ENCODE results near the gene SHB.
A peak's percentile ranks its signal among the peaks of the same experiment; 100 is the strongest.

The SHB gene

GRCh38 chr9:38022203-38022895 lies 46.7 kb downstream of the SHB start:
- DNase-seq = no peak

DNA sequence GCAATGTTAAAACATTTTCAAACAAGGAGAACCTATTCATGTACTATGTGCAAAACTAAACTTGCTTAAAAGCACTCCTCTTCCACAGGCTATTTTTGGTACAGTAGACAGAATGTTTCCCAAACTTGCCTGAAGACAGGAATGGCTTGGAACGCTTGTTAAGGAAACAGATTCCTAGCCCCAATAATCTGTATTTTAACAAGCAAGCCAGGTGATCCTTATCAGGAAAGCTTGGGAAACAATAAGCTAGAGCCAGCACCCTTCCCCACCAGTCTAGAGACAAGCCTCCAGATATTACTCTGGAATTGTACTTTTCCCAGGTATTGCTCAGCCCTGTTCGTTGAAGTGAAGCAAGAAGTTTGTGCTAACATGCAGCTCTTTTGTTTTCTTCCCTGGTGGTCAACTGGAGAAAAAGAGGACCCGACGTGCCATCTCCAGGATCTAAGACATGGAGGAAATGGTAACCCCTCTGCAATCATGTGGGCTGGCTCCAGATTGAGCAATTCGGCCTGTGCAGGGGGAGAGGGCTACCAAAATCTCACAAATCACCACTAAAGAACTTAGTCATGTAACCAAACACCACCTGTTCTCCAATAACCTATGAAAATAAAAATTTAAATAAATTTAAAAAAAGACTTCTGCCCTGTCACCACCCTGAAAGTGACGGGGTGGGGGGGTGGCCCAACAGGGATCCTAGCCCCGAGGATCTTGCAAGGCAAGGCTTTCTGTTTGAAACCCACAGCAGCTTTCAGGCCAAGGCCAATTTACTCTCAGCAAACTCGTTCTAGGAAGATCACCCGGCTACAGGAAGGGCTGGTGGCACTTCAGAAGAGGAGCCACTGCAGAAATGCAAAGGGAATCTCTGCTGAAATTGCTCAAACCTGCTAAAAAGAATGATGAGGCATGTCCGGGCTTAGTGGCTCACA lies 48.6 kb downstream of the SHB start:
- DNase-seq = no peak

- DNase-seq = no peak
These were observed 49.3 kb downstream of the SHB start for GRCh38 chr9:38019731-38020130.

GRCh38 chr9:38018958-38019602 lies 49.9 kb downstream of the SHB start:
- DNase-seq = no peak

DNA sequence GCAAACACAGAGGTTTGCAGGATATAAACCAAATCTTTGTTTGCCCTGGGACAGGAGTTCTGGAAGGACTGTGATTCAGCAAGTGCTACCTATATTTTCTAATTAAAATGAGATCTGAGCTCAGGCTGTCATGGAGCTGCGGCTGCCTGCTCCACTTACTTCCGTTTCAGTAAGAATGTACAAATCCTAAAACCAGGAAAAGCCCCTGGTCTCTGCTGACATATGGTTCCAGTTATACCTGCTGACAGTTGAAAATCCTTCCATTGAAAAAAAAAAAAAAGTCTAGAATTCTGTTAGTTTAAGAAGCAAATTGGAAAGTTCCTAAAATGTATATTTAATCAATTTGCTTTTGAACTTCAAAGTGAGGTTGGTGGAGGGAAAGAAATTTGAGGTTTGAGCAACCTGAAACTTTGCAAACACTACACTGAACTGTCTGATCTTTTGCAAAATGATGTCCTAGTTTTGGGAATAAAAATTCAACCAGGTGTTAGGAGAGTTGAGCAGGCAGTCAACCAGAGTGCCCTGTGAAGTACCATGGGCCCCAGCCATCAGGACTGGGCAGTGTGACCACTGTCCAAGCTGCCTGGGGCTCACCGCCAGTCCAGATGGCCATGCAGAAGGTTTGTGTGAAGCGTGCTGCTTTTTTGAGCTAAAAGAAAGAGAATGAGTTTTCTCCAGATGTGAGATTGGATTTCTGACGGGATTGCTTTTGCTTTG lies 50.6 kb downstream of the SHB start:
- no peak for DNase-seq

DNA sequence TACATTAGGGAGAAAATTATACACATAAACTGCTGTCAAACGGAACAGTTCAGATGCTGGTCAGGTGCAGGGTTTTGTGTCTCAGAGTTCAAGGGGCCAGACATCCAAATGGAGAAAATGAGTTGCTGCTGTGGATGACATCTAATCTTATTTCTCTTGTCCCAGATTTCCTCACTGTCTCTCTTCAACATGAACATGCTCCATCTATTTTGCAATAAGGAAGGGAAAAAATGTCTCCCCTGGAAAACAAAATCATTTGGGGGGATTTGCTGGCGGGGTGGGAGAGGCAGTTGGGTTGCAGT lies 51.2 kb downstream of the SHB start:
- DNase-seq = no peak

DNA sequence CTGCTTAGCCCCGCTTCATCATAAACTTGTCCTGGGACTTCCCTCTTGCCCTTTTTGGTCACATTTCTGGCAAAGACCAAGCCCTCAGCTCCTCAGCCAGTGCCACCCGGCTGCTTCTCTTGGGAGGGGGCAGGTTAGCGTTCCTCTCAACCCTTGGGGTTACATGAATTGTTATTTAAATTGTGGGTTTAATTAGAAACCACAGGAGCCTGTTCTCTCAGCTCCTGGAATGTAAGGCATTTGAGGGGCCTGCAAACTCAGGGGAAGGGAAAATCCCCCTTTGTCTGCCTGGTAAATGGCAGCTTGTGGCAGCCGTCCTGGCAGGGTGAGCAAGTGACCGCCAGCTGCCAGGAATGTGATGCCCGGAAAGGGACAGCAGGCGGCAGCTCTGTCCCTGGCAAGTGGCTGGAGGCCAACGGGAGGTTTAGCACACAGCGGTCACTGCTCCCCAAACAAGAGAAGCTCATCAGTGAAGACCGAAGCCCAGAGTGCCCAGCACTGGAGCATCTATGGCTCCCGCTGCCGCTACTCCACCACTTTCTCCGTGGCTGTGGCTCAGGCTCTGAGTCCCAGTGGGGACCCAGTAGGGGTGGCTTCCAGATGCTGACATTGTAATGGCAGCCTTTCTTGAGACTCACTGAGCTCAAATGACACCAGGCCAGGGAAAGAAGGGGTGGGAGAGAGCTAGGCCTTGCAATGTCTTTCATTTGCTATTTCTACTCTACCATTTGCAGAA lies 51.7 kb downstream of the SHB start:
- DNase-seq = no peak

DNA sequence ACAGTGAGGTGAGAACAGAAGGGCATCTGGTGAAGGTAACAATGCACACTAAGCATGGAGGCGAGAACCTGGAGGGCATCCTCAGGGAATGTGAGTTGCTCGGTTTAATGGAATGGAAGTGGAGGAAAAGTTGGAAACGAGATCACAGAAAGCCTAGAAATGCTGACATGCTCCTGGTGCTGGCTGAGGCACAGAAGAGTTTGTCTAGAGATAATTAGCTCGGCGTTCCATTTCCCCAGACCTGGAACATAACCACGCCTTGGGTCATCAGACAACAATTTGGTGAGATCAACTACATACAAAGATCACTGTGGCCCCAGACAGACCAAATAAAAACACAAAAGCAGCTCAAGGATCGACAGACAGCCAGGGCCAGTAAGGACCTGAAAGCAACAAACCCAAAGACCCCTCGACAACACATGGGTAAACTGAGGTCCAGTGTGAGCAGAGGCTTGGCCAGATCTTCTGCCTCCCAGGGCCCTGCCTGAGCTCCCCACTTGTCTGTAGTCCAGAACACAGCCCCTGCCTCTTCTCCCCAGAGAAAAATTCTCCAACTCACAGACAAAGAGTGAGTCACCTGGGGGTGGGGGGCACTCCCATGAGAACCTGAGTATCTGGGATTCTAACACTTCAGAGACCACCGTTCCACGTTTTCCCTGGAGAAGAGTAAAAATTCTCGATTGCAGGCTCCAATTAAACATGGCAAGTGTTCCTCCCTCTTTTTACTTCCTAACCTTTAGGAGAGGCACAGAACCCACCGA lies 52.5 kb downstream of the SHB start:
- DNase-seq = no peak

DNA sequence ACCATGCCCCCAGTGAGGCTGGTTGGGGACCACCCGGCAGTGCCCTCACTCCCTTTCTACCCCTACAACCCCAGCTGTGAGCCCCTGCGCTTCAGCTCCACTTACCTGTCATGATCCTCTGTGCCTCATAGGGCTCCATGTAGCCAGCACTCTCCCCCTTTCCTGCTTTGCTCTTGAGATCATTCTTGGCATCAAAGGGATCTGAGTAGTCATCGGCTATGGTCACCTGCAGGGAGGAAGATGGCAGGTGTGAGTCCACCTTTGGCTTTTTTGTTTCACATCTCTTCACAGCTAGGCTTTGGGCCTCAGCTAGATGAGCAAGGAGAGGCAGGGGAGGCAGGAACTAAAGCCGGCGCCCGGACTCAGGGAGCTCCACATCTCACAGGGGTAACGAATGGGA lies 53.1 kb downstream of the SHB start:
- no peak for DNase-seq

DNA sequence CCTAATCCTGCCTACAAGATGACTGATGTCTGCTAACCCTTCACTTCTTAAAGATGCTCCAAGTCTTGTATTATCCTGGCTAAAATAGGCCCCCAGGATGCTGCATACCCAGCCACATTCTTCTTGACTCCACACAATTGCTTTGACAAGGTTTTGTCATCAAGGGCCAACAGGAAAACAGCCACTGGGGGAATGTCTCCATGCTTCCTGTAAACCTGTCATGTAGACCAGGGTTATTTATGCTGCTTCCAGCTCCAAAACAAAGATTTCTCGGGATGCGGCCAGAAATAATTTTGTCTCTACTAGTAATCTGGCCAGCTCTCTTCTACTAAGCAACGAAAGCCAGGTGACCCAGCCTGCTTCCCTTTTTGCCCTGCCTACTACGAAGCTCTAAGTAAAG lies 53.8 kb downstream of the SHB start:
- DNase-seq = no peak

DNA sequence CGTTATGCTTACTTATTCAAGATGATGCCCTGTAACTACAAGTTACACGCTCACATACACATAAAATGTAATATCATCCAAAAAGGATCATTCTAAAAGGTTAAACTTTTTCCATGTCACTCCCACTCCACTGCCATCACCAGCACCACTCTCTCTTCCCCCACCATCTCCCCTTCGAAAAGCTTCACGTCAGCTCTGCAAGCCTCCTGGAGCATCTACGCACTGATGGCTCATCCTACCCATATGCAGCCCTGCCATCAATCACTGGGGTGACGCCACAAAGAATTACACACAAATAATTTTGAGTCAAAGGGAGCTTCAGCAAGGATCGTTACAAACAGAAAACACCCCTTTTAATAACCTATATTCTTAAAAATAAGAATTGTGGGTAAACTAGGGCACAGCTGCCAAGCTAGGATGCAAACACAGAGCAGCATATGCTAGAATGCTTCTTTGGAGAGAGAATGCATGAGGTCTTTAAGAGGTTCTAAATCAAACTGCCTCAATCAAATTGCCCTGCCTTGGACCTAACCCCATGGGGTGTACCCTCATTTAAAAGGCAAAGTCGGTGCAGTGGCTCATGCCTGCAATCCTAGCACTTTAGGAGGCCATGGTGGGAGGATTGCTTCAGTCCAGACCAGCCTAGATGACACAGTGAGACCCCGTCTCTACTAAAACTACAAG lies 56.1 kb downstream of the SHB start:
- no peak for DNase-seq

DNA sequence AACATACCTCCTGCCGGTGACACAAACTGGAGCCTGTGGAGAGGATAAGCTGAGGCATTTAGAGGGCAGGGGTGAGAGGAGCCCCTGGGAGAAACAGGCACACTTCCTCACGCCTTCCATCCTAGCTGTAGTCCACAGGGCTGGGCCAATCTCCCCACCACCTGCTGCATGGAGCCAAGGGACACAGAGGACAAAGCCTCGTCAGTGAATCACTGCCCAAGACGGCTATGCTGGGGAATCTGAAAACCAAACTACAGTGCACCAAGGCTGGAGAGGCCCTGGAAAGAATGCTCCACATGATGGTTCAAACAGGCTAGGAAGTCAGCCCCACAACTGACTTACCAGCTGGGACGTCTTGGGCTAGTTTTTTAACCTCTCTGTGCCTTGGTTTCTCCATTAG lies 57.0 kb downstream of the SHB start:
- DNase-seq = no peak

DNA sequence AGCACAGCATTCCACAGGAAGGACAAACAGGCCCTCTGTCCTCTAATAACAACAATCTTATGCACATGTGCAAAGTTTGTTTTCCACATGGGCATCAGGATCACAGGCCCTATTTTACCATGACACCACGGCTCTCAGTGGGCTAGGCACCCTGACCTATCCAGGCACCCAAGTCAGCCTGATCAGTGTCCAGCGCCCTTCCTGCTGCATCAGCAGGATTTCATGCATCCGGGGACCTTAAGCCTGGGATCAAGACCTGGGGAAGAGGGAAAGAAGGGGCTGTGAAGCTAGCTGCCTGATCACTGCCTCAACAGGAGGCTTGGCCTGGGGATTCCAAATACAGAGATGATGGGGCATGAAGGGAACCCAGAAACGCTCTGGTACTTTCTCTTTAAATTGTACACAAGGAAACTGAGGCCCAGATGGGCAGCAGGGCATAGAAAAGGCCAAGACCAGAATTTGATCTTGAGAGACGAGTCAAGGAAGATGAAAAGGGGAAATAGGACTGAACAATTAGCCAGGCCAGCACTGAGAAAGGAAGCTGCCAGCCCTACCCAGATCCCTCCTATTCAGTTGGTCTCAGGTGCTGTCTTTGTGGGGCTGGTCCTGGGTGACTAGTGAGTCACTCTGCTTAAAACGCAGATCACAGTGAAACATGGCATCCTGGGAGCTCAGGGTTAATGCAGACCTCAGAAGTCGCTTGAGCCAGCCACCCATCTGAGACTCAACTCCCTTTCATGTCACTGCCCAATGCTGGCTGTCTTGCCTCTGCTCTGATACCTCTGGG lies 57.9 kb downstream of the SHB start:
- DNase-seq = no peak

GRCh38 chr9:38009990-38010389 lies 59.0 kb downstream of the SHB start:
- no peak for DNase-seq

DNA sequence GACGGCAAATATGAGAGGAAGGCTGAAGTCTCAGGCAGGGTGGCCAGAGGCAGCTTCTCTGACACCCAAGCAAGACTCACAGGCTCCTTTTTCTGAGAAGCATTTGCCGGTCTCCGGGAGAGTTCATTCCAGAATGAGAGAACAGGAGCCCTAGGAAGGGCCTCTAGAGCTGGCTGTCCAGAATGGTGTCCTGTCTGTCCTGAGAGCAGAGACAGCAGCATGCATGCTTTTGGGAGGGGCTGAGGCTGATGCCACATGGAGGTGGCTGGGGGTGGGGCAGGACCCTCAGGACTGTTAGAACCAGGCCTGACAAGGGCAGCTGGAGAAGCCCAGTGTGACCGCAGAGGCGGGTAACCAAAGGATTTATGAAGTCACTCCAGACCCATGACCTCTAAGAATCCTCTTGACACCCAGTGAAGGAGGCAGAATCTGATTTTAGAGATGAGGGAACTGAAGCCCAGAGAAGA lies 60.0 kb downstream of the SHB start:
- DNase-seq = no peak

DNA sequence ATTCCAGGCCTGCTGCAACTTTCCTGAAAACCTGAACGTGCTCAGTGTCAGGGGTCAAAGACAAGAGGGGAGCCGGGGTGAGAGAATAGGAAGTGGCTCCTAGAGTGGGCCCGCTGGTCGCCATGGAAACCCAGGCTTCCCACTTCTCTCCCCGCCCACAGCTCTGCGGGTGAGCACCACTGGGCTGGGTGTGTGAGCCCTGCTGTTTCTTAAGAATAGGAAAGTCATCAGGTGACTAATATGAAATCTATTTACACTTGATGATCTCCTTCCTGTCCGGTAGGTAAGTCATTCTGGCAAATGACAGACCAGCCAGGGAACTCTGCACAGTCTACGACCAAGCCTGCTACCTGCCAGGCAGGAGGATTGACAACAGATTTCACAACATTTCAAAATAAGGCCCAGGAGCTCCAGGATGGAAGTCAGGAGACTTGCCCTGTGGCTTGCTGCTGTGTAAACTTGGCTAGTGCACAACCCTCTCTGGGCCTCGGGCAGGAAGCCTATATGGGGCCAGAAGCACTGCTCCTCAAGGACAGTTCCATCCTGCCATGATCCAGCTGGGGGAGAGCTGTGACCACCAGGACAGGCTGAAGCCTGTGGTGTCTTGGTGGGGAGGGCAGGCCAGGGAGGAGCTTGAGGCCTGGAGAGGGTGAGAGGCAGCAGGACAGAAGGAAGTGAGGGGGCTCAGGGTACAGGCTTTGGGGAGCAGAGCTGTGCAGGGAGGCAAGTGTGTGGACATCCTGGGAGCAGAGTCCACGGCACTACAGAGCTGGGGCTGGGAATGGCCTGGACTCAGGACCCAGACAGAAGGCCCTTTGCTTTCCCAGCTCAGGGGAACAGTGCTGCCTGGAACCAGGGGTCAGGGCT lies 60.6 kb downstream of the SHB start:
- DNase-seq = peak; percentile 96

- DNase-seq = no peak
These were observed 62.0 kb downstream of the SHB start for GRCh38 chr9:38007016-38007415.

GRCh38 chr9:38006163-38006562 lies 62.9 kb downstream of the SHB start:
- no peak for DNase-seq

Measured in suppressor macrophage treated with lipopolysaccharide for 1 hour (primary cell).